ENCODE measurements around the gene MATK. TPM values are rescaled to one million over a fixed set of nuclear protein-coding genes. Genes with fewer than 3 reads are reported as not detected.
"Not testable (repeated sequence)": the region's sequence is repeated elsewhere in the genome, so short reads cannot be mapped to it uniquely, and the experiment has no call there.

Gene MATK
- total RNA-seq, 1 donor from 2014 or later: 4.7 TPM

- DNase-seq (ENCODE audit: low spot score): not testable (repeated sequence)
These were observed 30.0 kb upstream of the MATK start for GRCh38 chr19:3816148-3816547.

- no peak for DNase-seq (ENCODE audit: low spot score)
These were observed 28.5 kb upstream of the MATK start for GRCh38 chr19:3814648-3815047.

GRCh38 chr19:3813473-3814392, 27.6 kb upstream of the MATK start:
- no peak for DNase-seq (ENCODE audit: low spot score)

GRCh38 chr19:3810708-3811355, 24.7 kb upstream of the MATK start:
- DNase-seq (ENCODE audit: low spot score): no peak

- DNase-seq (ENCODE audit: low spot score): no peak
These were observed 23.9 kb upstream of the MATK start for GRCh38 chr19:3809881-3810707.

- DNase-seq (ENCODE audit: low spot score): no peak
These were observed 22.4 kb upstream of the MATK start for GRCh38 chr19:3808420-3809143.

- DNase-seq (ENCODE audit: low spot score): no peak
These were observed 21.6 kb upstream of the MATK start for GRCh38 chr19:3807574-3808354.

GRCh38 chr19:3807131-3807480, 20.9 kb upstream of the MATK start:
- DNase-seq (ENCODE audit: low spot score): no peak

- DNase-seq (ENCODE audit: low spot score): no peak
These were observed 19.7 kb upstream of the MATK start for GRCh38 chr19:3805859-3806258.

GRCh38 chr19:3804429-3804828, 18.2 kb upstream of the MATK start:
- DNase-seq (ENCODE audit: low spot score): no peak

- no peak for DNase-seq (ENCODE audit: low spot score)
These were observed 17.8 kb upstream of the MATK start for GRCh38 chr19:3803986-3804385.

GRCh38 chr19:3803114-3803888, 17.1 kb upstream of the MATK start:
- DNase-seq (ENCODE audit: low spot score): no peak

- DNase-seq (ENCODE audit: low spot score): peak; percentile 40
These were observed 15.4 kb upstream of the MATK start for GRCh38 chr19:3801412-3802096.

- no peak for DNase-seq (ENCODE audit: low spot score)
These were observed 14.8 kb upstream of the MATK start for GRCh38 chr19:3800996-3801395.

- no peak for DNase-seq (ENCODE audit: low spot score)
These were observed 12.0 kb upstream of the MATK start for GRCh38 chr19:3798137-3798536.

GRCh38 chr19:3796358-3796757, 10.2 kb upstream of the MATK start:
- DNase-seq (ENCODE audit: low spot score): no peak

GRCh38 chr19:3793799-3794198, 7.6 kb upstream of the MATK start:
- DNase-seq (ENCODE audit: low spot score): no peak

GRCh38 chr19:3792114-3792513, 5.9 kb upstream of the MATK start:
- no peak for DNase-seq (ENCODE audit: low spot score)

- no peak for DNase-seq (ENCODE audit: low spot score)
These were observed 4.8 kb upstream of the MATK start for GRCh38 chr19:3790941-3791340.
